Panc1 (cell line): Measurements from ENCODE around the gene ZNF789. TPM values are rescaled to one million over a fixed set of nuclear protein-coding genes. Genes with fewer than 3 reads are reported as not detected.
A peak's percentile ranks its signal among the peaks of the same experiment; 100 is the strongest.

ENCODE experiments used
- ATAC-seq: fragments of 200-7000 bp; cut with Tn5 transposase; 2 replicates; pipeline ENCODE4 v1.9.1; 2020; ENCODE audit warnings: mild to moderate bottlenecking, moderate library complexity
- BruUV-seq: library from RNA; stranded (reverse); fragments of 400-500 nt; replicated peaks from 2 replicates; lab custom pipeline; 2021; lab: Mats Ljungman, UMichigan
- CTCF ChIA-PET: fragments of 300-600 bp; sonication (Branson Sonifier 250); formaldehyde crosslinking; loops from one replicate; lab custom pipeline; 2022; ENCODE audit warnings: antibody characterized with exemption; lab: Charles Lee
- POLR2A ChIA-PET: fragments of 300-600 bp; sonication (Branson Sonifier 250); formaldehyde crosslinking; loops from one replicate; lab custom pipeline; 2022; ENCODE audit warnings: antibody characterized with exemption; lab: Charles Lee
- DNase-seq: peaks from one replicate; pipeline ENCODE4 v3.0.0-alpha.2; 2010; ENCODE audit warnings: low read depth, low spot score
- H3K27ac ChIP-seq: 2 replicates; pipeline ENCODE4 v1.5.1; 2011; ENCODE audit warnings: mild to moderate bottlenecking, low read length, inconsistent platforms
- H3K27me3 ChIP-seq: fragments of 200-500 bp; sonication (Bioruptor generic); 2 replicates; pipeline ENCODE4 v1.6.0; 2014; ENCODE audit warnings: low read length, inconsistent platforms; ENCODE audit not compliant: control insufficient read depth, insufficient read depth
- H3K36me3 ChIP-seq: fragments of 200-500 bp; sonication (Bioruptor generic); 2 replicates; pipeline ENCODE4 v1.5.1; 2014; ENCODE audit warnings: inconsistent platforms, mild to moderate bottlenecking, low read length, moderate library complexity; ENCODE audit not compliant: control insufficient read depth, insufficient read depth
- H3K4me1 ChIP-seq: 2 replicates; pipeline ENCODE4 v1.5.1; 2011; ENCODE audit warnings: inconsistent platforms, mild to moderate bottlenecking, low read length, moderate library complexity; ENCODE audit not compliant: control insufficient read depth, insufficient read depth
- H3K4me3 ChIP-seq, 2 experiments: 2 replicates each; pipeline ENCODE4 v1.5.1; 2011 to 2012; ENCODE audit warnings: low read depth in 2 of 2, low read length in 2 of 2, mild to moderate bottlenecking in 2 of 2, inconsistent platforms in 1 of 2, moderate library complexity in 1 of 2
- H3K9me3 ChIP-seq: fragments of 200-500 bp; sonication (Bioruptor generic); 2 replicates; pipeline ENCODE4 v1.5.1; 2014; ENCODE audit warnings: low read depth, mild to moderate bottlenecking, inconsistent platforms, low read length, moderate library complexity; ENCODE audit not compliant: control insufficient read depth, insufficient read depth
- CTCF ChIP-seq: fragments of 450-650 bp; IDR thresholded peaks from 2 replicates; pipeline ENCODE4 v1.5.1; 2017; ENCODE audit warnings: mild to moderate bottlenecking
- POLR2AphosphoS5 ChIP-seq: IDR thresholded peaks from 2 replicates; pipeline ENCODE4 v1.6.1; 2012; ENCODE audit warnings: mild to moderate bottlenecking, low read depth, low read length, moderate library complexity
- REST ChIP-seq, 2 experiments: IDR thresholded peaks; 2 replicates each; pipeline ENCODE4 v1.6.1; 2011 to 2012; ENCODE audit warnings: low read depth in 2 of 2, control low read depth in 1 of 2, low read length in 1 of 2, mild to moderate bottlenecking in 1 of 2, moderate library complexity in 1 of 2; ENCODE audit not compliant: insufficient read depth in 1 of 2
- SIN3A ChIP-seq: IDR thresholded peaks from 2 replicates; pipeline ENCODE4 v1.6.1; 2012; ENCODE audit warnings: low read depth, mild to moderate bottlenecking, low read length, moderate library complexity, borderline replicate concordance; ENCODE audit not compliant: insufficient read depth
- TCF7L2 ChIP-seq: IDR thresholded peaks from 2 replicates; pipeline ENCODE4 v1.6.1; 2011; ENCODE audit warnings: mild to moderate bottlenecking, low read depth, low read length, inconsistent platforms
- in situ Hi-C: cut with HindIII; loops from 2 replicates; pipeline ENCODE4 v1.10.0; 2016; ENCODE audit warnings: low sequenced_read_pairs, low pct_unique_long_range_greater_than_20kb
- intact Hi-C: fragments of 100-400 bp; cut with micrococcal nuclease; formaldehyde crosslinking; loops from one replicate; pipeline ENCODE4 v1.10.0; 2022; ENCODE audit not compliant: unreplicated experiment
- total RNA-seq: library from RNA; stranded (reverse); gene quantifications from one replicate; pipeline ENCODE4 v1.2.1, GENCODE V29; 2021; ENCODE audit not compliant: unreplicated experiment

The ZNF789 gene
- total RNA-seq, 1 experiment from 2014 or later, result 15.1 TPM

GRCh38 chr7:99453105-99453504 lies 19.6 kb upstream of the ZNF789 start:
- intact Hi-C loops, result no loop called here
- POLR2A ChIA-PET, result no interaction called here
- TF ChIP-seq CTCF (no peak), REST (IDR thresholded peaks at IDR 0.05; ENCODE audit: insufficient read depth in 1 of 2, low read depth in 2 of 2, low read length in 1 of 2) (no peak), TCF7L2 (no peak), SIN3A (no peak), POLR2AphosphoS5 (no peak)
- no peak overlapping the region for H3K4me3 ChIP-seq
- peaks cover 22% of the 10 kb centered on the region; the same call in 1 of the 2 replicates for H3K36me3 ChIP-seq
- no TSS peak for BruUV-seq
- H3K4me1 ChIP-seq, result no peaks in the 10 kb centered on the region
- in situ Hi-C loops, result no loop called here
- H3K27ac ChIP-seq, result no peak overlapping the region
- no peak for DNase-seq
- H3K27me3 ChIP-seq, result no peaks in the 10 kb centered on the region
- no peak for ATAC-seq
- CTCF ChIA-PET, result no interaction called here
- no peaks in the 10 kb centered on the region for H3K9me3 ChIP-seq

GRCh38 chr7:99455874-99456273 lies 16.8 kb upstream of the ZNF789 start:
- Histone ChIP-seq H3K4me1 (no peaks in the 10 kb centered on the region), H3K27me3 (no peaks in the 10 kb centered on the region), H3K36me3 (peaks cover 15% of the 10 kb centered on the region), H3K4me3 (no peak overlapping the region), H3K9me3 (no peaks in the 10 kb centered on the region), H3K27ac (peak overlapping the region; percentile 34; the same call in 1 of the 2 replicates)
- BruUV-seq, result no TSS peak
- ATAC-seq, result no peak
- ChIA-PET POLR2A (interaction anchor here (0.5 kb wide), 1 partner anchor 10 kb away, joined by 6 read pairs; no protein-coding TSS in a partner anchor), CTCF (no interaction called here)
- in situ Hi-C loops (no loop called here), intact Hi-C loops (no loop called here)
- no peak for TF ChIP-seq REST (IDR thresholded peaks at IDR 0.05; ENCODE audit: insufficient read depth in 1 of 2, low read depth in 2 of 2, low read length in 1 of 2)
- no peak for TF ChIP-seq CTCF
- TF ChIP-seq POLR2AphosphoS5, result no peak
- TF ChIP-seq SIN3A, result no peak
- no peak for TF ChIP-seq TCF7L2
- DNase-seq, result no peak
